Neural crest cell (in vitro differentiated cells): ENCODE measurements around the gene FGD3. TPM values are rescaled to one million over a fixed set of nuclear protein-coding genes. Genes with fewer than 3 reads are reported as not detected.

Experiments
- DNase-seq: peaks from one replicate; pipeline ENCODE4 v3.0.0; 2021; ENCODE audit warnings: low read depth, mixed read lengths, low spot score
- H3K27ac Mint-ChIP-seq: one replicate; pipeline ENCODE4 v1.8.0; 2021; ENCODE audit warnings: mild to moderate bottlenecking, mixed read lengths; ENCODE audit not compliant: unreplicated experiment
- H3K27me3 Mint-ChIP-seq: 2 replicates; pipeline ENCODE4 v1.8.0; 2021; ENCODE audit warnings: low read depth, mild to moderate bottlenecking, mixed read lengths
- H3K36me3 Mint-ChIP-seq: 2 replicates; pipeline ENCODE4 v1.8.0; 2021; ENCODE audit warnings: low read depth, mild to moderate bottlenecking, mixed read lengths
- H3K4me1 Mint-ChIP-seq: 2 replicates; pipeline ENCODE4 v1.8.0; 2021; ENCODE audit warnings: mixed read lengths
- H3K4me3 Mint-ChIP-seq: one replicate; pipeline ENCODE4 v1.8.0; 2021; ENCODE audit warnings: mild to moderate bottlenecking, mixed read lengths
- H3K9me3 Mint-ChIP-seq: 2 replicates; pipeline ENCODE4 v1.8.0; 2021; ENCODE audit warnings: mixed read lengths
- total RNA-seq: library from RNA; stranded (reverse); gene quantifications from 2 replicates; pipeline ENCODE4 v1.2.1, GENCODE V29; 2021
- TF ChIP-seq, protein P1 (sequence below): fragments of 200-600 bp; sonication (generic); conservative IDR thresholded peaks from 2 replicates; pipeline ENCODE4 v1.5.0; 2021; ENCODE audit warnings: antibody characterized with exemption, mild to moderate bottlenecking

The FGD3 gene
- total RNA-seq, 1 donor from 2014 or later, result 4.1 TPM

DNA sequence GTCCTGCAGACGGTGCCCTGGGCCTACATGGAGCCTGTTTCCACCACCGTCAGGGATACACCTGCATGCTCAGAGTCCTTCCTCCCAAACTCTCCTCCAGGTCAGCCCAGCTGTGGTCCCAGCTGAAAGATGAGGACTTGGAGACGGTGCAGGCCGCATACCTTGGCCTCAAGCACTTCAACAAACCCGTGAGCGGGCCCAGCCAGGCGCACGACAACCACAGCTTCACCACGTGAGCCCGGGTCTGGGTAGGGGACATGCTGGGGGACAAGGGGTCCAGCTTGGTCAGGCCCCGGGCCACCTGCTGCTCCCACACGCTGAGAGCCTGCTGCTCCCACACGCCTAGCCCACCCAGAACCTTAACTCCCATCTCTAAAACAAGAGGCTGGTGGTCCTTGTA lies 132.0 kb downstream of the FGD3 start:
- Mint-ChIP-seq H3K4me1 (peaks cover 13% of the 10 kb centered on the region), H3K4me3 (no peak overlapping the region), H3K27ac (no peak overlapping the region), H3K9me3 (no peaks in the 10 kb centered on the region), H3K27me3 (no peaks in the 10 kb centered on the region), H3K36me3 (no peaks in the 10 kb centered on the region)
- no peak for DNase-seq
- TF ChIP-seq, protein P1, sequence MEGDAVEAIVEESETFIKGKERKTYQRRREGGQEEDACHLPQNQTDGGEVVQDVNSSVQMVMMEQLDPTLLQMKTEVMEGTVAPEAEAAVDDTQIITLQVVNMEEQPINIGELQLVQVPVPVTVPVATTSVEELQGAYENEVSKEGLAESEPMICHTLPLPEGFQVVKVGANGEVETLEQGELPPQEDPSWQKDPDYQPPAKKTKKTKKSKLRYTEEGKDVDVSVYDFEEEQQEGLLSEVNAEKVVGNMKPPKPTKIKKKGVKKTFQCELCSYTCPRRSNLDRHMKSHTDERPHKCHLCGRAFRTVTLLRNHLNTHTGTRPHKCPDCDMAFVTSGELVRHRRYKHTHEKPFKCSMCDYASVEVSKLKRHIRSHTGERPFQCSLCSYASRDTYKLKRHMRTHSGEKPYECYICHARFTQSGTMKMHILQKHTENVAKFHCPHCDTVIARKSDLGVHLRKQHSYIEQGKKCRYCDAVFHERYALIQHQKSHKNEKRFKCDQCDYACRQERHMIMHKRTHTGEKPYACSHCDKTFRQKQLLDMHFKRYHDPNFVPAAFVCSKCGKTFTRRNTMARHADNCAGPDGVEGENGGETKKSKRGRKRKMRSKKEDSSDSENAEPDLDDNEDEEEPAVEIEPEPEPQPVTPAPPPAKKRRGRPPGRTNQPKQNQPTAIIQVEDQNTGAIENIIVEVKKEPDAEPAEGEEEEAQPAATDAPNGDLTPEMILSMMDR, result no peak

DNA sequence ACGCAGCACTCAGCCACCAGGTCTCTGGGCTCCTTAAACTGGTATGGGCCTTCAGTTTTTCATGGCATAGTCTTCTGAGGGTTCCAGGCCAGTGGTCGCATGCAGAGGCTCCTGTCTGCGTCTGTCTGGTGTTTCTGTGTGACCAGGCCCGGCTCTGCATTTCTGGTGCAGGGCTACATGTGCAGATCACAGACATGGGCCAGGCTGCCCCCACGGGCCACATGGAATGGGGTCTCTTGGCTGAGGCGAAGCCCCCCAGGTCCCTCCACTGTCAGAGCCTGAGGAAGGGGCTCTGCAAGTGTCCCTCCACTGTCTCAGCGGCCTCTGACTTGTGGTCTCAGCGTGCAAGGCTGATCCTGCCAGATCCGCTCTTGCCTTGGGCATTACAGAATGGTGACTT lies 133.1 kb downstream of the FGD3 start:
- no peak for DNase-seq

DNA sequence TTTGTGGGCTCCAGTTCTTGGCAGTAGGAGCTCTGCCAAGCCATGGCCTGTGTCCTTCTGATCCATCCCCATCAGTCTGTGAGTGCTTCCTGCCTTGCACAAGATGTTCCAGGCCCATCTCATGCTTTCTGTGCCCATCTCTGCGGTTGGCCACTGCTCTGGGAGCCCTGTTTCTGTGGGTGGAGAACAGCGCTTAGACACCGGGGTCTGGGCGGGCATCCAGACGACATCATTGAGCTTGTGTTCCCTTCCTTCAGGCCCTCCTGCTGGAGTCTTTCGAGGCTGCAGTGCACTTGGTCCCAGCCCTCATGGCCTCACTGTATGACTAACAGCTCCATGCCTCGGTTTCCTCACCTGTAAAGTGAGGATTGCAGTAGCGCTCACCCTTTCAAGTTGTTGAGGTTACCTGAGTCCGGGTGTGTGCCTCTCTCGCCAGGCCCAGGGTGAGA lies 133.8 kb downstream of the FGD3 start:
- H3K36me3 Mint-ChIP-seq, result no peaks in the 10 kb centered on the region
- peaks cover 13% of the 10 kb centered on the region for H3K4me1 Mint-ChIP-seq
- H3K9me3 Mint-ChIP-seq, result no peaks in the 10 kb centered on the region
- H3K4me3 Mint-ChIP-seq, result no peak overlapping the region
- H3K27ac Mint-ChIP-seq, result no peak overlapping the region
- DNase-seq, result no peak
- H3K27me3 Mint-ChIP-seq, result no peaks in the 10 kb centered on the region
- TF ChIP-seq, protein P1, result no peak

More for the DNA sequence above, 133.1 kb downstream of the FGD3 start:
- Mint-ChIP-seq H3K4me1 (peaks cover 13% of the 10 kb centered on the region), H3K9me3 (no peaks in the 10 kb centered on the region), H3K36me3 (no peaks in the 10 kb centered on the region), H3K4me3 (no peak overlapping the region), H3K27me3 (no peaks in the 10 kb centered on the region), H3K27ac (peak overlapping the region; percentile 94)
- TF ChIP-seq, protein P1, result no peak

DNA sequence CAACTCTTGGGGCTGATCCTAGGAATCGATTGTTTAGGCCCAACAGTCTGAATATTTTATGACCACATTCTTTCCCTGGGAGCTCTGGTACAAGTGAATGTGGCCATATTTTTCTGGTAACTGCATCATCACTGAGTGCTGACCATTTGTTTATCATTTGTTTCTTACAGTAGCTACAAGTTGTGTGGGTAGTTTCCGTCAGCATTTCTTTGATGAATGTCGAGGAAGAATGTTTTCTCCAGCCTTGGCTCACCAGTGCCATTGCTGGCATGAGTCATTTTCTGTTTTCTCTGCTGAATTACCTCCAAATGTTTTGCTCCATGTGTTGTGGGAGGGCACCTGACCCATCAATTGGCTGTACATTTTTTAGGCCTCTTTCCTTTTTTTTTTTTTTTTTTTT lies 134.6 kb downstream of the FGD3 start:
- Mint-ChIP-seq H3K9me3 (no peaks in the 10 kb centered on the region), H3K4me3 (no peak overlapping the region), H3K27ac (no peak overlapping the region), H3K36me3 (no peaks in the 10 kb centered on the region), H3K4me1 (peaks cover 17% of the 10 kb centered on the region), H3K27me3 (no peaks in the 10 kb centered on the region)
- no peak for DNase-seq
- TF ChIP-seq, protein P1, result no peak

DNA sequence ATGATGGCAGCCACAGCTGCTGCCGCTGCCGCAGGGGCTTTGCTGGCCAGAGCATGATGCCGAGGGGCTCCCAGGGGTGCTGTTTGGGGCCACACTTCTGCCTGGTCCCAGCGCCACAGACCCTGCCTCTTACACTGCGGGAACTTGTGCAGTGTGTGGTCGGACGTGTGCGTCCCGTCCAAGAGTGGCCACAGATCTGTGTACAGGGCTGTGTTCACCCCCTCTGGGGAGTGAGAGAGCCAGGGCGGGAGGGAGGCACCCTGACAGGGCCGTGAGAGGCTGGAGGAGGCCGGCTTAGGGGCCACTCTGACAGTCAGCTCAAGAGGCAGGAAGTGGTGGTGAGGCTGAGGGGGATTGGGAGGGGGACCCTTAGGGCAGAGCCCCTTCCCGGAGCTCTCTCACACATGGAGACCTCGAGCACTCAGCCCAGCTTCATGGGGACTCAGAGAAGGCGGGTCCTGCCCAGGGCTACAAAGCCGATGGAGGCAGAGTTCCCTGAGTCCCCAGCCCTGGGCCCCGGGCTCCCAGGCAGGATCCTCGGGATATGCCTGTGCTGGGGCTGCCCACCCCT lies 135.6 kb downstream of the FGD3 start:
- Mint-ChIP-seq H3K27me3 (no peaks in the 10 kb centered on the region), H3K27ac (no peak overlapping the region), H3K4me3 (no peak overlapping the region), H3K36me3 (no peaks in the 10 kb centered on the region), H3K9me3 (no peaks in the 10 kb centered on the region), H3K4me1 (peaks cover 17% of the 10 kb centered on the region)
- DNase-seq, result no peak
- TF ChIP-seq, protein P1, result no peak
